AG20443 (cell line): ENCODE data around the gene MYF5.
A peak's percentile ranks its signal among the peaks of the same experiment; 100 is the strongest.

ENCODE experiments used
- DNase-seq: peaks from one replicate; pipeline ENCODE4 v3.0.0; 2012; ENCODE audit warnings: low spot score, mixed read lengths

MYF5 gene

DNA sequence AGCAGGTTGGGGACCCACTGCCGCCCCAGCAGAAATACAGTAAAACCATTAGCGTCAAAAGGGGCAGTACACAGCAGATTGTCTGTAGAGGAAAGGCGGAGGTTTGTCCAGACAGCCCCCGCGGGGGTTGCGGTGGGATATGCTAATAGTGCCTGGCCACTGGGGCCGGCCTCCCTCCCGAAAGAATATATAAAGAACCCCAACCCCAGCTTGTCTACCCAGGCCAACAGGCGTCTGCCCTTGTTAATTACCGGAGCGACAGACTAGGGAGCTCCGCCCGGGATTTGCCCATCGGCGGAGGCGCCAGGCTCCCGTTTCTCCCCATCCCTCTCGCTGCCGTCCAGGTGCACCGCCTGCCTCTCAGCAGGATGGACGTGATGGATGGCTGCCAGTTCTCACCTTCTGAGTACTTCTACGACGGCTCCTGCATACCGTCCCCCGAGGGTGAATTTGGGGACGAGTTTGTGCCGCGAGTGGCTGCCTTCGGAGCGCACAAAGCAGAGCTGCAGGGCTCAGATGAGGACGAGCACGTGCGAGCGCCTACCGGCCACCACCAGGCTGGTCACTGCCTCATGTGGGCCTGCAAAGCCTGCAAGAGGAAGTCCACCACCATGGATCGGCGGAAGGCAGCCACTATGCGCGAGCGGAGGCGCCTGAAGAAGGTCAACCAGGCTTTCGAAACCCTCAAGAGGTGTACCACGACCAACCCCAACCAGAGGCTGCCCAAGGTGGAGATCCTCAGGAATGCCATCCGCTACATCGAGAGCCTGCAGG, at the start of gene MYF5:
Gene MYF5 (plus strand): TSS at position 217 of the 774 bp plus-strand sequence. CDS start 152 bp downstream, at position 369.
- no peak for DNase-seq

DNA sequence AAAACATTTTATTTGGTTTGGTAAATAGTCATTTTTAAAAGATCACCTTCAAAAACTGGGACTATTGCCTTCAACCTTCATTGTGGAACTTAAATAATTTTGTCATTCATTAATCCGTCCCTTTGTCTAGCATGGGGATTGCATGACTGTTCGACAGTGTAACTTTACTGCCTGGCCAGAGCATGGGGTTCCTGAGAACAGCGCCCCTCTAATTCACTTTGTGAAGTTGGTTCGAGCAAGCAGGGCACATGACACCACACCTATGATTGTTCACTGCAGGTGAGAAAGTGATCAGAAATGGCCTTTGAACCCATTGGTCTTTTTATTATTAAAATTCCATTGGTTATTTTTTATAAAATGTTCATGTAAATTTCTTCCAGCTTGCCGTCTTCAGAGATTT, 46.5 kb upstream of the MYF5 start:
- DNase-seq = no peak

GRCh38 chr12:80676042-80676636, 40.6 kb upstream of the MYF5 start:
- peak; percentile 8 for DNase-seq

- no peak for DNase-seq
Measured at GRCh38 chr12:80676856-80677255, 39.9 kb upstream of the MYF5 start.

GRCh38 chr12:80677994-80678393, 38.7 kb upstream of the MYF5 start:
- DNase-seq = no peak

- no peak for DNase-seq
Measured at GRCh38 chr12:80679346-80680131, 37.2 kb upstream of the MYF5 start.

DNA sequence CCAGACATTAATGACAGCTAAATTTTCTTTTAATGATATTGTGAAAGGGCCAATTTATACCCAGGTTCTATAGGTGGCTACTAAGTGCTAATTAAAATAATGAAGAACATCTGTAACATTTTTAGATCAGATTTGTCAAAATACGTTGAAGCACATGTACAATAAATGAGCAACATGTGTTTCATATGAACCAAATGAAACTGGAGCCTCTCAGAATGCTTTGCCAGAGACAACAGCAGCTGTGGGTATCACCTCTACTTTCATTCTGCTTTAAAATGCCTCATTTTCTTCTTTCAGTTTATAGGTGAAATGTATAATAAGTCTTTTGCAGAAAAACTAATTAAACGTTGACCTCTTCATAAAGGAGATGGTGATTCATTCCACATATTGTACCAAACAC, 35.4 kb upstream of the MYF5 start:
- DNase-seq = no peak

DNA sequence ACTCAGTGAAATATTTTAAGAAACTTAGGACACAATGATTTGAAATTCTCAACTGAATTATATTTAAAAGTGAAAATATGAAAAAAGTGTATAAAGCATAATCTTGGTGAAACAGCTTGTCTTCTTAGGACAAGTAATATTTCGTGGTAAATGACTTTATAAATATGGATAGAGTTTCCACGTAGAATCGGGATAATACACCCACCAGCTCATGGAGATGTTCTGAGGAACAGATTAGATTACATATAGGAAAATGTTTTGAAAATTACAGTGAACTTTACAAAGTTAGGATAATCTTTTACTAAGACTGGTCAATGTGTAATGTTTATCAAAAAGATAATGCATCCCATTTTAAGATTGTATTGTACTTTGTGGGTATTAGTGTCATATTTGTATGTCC, 34.9 kb upstream of the MYF5 start:
- no peak for DNase-seq

GRCh38 chr12:80684077-80684495, 32.6 kb upstream of the MYF5 start:
- DNase-seq = no peak

DNA sequence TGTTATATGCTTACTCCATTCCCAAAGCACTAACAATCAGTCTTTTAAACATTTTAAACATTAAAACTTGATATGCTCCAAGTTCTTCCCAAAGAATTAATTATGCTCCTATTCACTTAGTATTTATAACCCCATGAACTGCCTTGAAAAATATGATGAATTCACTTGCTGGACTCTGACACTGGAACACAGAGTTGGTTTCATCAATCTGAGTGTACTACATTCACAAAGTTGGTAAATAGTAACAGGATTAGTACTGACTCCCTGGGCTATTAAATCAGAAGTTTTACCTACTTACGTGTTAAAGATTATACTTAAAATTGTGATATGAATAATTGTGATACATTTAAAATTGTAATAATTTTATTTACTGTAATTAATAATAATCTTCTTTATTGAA, 26.6 kb upstream of the MYF5 start:
- no peak for DNase-seq

GRCh38 chr12:80690513-80690912, 26.2 kb upstream of the MYF5 start:
- no peak for DNase-seq

DNA sequence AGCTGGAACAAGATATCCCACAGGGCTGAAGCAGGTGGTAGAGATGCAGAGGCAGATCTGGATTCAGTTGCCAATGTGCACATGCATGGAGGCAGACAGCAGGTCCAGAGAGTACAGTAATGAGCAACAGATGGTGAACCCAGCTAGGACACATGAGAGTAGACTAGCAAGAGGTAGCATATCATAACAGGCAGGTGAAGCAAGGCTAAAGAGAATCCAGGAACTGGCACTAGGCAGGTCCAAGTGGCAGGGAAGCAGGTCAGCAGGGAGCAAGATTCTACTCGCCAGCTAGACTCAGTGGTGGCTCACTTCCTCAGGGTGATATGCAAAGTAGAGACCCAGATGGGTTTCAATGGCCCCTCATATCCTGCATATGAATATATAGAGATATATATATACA, 24.6 kb upstream of the MYF5 start:
- no peak for DNase-seq

DNA sequence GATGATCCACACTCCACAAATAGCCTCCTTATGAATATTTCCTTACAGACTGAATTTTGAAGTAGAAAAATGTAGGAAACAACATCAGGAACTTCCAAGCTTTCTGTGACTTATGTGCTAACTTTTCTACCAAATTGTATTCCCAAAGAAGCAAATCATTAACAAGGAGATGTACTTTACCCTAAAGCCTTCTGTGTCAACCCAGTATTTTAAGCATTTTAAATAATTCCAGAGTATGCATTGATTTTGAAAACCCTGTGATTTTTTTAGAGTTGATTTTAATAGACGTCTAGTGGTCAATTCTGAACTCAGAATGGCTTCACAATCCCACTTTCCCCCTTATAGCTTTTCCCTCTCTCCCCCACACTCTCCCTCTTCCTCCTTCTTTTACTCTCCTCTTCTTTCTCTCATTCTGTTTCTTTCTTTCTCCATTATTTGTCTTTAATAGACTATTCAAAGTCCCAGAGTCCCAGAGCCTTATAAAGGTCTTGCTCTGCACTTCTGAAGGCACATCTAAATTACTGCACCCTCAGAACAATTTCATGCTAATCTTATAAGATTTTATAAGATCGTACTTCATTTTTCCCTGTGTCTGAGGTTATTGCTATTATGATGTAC, 19.3 kb upstream of the MYF5 start:
- no peak for DNase-seq

DNA sequence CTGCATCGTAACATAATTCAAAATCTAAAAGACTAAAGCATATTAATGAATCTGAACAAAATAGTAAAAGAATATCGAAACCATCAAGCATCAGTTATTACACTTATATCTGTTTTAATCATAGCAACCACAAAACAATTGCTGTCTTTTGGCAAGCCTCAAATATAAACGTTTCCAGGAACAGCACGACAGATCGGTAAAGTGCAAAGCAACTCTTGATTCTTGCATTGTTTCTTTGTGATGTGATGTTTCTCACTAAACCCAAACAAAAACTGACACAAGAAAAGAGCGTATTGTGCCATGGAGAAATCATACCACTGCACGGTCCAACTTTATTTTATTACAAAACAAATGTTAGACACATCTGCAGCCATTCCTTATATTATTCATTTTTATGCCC, 18.5 kb upstream of the MYF5 start:
- no peak for DNase-seq

DNA sequence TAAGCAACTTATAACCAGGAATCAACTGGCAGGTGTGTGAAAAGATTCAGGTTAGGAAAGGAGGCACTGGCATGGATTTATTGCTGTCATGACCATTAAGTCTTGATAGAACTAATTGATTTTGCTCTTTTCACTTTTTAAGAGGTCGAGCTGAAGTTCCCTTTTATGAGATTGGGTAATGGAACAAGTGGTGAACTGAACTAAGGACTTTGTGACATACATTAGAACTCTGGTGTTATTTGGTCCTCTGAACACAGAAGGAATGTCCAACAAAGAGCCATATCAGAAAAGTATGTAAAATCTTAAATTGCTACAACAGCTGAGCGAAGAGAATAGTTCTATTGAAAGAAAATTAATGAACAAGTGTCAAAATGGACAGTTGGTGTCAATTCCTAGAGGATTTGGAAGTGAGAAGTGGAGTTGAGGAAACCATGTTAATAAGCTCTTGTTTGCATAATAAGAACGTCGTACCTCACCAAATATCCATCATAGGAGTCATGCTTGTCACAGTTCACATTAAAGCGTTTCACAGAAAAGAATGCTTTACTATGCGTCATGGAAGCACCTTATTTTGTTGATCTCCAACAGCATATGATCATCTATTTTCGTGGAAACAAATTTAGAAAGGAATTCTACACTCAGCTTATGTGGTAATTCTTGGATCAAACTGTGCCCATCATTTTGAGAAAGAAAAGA, 17.7 kb upstream of the MYF5 start:
- DNase-seq = no peak

DNA sequence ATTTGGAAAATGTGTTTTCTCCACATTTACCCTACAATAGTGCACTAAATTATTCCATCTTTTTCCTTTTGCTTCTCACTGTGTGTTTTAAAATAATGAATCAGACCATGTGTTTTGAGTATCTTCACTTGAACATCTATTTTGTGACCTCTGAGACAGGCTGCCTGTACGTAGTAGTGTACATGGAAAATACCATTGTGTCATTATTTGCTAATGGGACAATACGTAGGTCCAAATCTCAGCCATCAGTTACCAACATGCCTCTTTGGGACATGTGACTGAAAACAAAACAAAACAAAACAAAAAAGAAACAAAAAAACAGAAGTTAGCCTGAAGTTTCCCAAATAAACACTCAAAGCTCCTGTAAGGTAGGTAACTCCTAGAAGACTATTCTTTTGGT, 16.4 kb upstream of the MYF5 start:
- DNase-seq = no peak

DNA sequence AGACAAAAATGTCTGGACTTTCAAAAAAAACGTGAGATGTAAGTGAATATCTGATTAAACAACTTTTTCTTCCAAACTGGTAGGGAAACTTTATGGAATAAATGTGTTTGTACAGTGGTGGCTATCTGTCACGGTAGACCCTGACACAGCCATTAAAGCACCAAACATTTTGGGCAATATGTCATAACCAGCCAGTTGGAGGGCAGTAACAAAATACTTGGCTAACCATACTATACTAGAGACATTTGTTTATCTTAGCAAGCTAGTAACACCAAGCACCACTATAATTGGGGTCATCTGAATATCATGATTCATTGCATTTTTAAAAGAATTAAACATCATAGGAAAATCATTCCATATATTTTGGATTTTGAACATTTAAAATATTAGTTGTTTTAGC, 15.3 kb upstream of the MYF5 start:
- DNase-seq = no peak

- DNase-seq = peak; percentile 61
Measured at GRCh38 chr12:80702889-80703805, 13.6 kb upstream of the MYF5 start.

DNA sequence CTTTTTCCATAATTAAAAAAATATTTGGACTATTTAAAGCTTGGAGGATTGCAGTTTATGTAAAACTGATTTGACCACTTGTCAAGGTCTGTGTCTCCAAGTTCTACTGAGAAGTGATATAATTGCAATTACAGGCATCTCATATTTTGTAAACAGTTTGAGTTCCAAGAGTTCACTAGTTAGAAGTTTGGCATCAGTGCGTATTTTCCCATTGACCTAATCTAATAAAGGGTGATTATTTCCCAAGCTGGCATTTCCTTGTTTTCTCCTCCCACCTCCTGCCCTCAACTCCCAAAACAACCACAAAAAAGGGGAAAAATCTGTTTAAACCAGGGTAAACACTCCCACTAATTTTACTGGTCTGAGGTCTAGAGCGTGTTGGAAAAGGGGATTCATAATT, 12.3 kb upstream of the MYF5 start:
- DNase-seq = no peak

DNA sequence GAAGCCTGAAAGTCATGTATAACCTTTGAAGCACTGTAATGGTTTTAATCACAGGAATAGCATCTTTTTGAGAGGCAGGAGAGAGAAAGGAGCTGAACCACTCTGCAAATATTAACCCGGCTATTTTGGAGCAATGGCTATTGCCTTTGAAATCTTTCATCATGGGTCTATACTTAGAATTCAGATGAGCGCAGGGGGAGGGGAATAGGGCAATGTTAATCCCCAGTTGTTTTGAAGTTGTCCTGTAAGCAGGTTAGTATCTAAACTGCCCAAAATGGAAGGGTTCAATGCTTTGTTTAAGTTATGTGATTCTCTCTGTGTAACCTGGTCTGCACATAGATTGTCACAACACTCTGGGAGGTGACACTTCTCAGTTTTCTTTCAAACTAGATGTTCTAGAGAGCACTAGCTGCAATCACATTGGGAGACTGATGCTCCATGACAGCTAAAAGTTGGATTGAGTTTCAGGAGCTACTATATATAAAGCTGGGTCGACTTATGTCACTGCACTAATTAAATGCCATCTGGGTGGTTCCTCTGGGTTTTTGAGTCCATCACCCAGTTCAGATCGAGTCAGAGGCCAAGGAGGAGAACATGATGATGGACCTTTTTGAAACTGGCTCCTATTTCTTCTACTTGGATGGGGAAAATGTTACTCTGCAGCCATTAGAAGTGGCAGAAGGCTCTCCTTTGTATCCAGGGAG, 9.4 kb upstream of the MYF5 start, which contains the start of gene MYF6:
Gene MYF6 (plus strand): TSS at position 509 of the 704 bp plus-strand sequence. CDS start 86 bp downstream, at position 595.
- no peak for DNase-seq
